ENCODE results near the gene PODXL2. TPM values are rescaled to one million over a fixed set of nuclear protein-coding genes. Genes with fewer than 3 reads are reported as not detected.

Gene PODXL2
- total and polyA plus RNA-seq, 2 experiments from 2014 or later: 18.4 to 57.6 TPM

DNA sequence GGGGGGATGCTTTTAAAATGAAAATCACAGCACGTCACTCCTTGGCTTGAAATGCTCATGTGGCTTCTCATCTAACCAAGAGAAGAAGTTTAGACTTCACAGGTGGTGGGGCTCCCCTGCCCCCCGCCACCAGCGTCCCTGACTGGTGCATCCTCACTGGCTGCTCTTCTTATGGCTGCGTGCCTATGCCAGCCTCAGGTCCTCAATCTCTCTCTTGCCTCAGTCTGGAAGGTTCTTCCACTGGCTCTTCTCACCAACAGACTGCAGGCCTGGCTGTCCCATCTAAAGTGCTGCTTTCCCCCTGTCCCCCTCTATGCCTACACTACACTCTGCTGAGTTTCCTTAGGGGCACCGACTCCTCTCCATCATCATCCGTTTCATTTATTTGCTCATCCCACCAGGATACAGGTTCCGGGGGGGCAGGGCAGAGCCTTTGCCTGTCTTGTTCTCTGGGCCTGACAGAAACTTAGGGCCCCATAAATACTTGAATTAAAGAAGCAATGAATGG is 64.4 kb downstream of the PODXL2 start:
- Histone ChIP-seq H2AFZ (no peak overlapping the region), H3F3A (replicated peaks; ENCODE audit: low read depth) (no peaks in the 10 kb centered on the region), H4K20me1 (replicated peaks; ENCODE audit: insufficient read depth) (no peaks in the 10 kb centered on the region), H3K4me3 (no peak overlapping the region), H3K79me2 (replicated peaks; ENCODE audit: insufficient read depth) (no peaks in the 10 kb centered on the region), H3K9me2 (ENCODE audit: insufficient read depth) (no peaks in the 10 kb centered on the region), H3K36me3 (ENCODE audit: insufficient read depth) (no peaks in the 10 kb centered on the region), H3K27me3 (ENCODE audit: insufficient read depth) (no peaks in the 10 kb centered on the region), H3K4me1 (ENCODE audit: insufficient read depth) (0 out of 2 replicates have a peak, but pooled peaks cover 5% of the 10 kb centered on the region), H3K4me2 (no peak overlapping the region), H3K27ac (ENCODE audit: low read depth) (no peak overlapping the region)
- Mint-ChIP-seq H3K4me1 (peaks cover 26% of the 10 kb centered on the region), H3K27ac (no peak overlapping the region), H3K4me3 (no peak overlapping the region; the same call in 2 of the 3 replicates), H3K36me3 (ENCODE audit: low read depth) (no peaks in the 10 kb centered on the region), H3K9me3 (no peaks in the 10 kb centered on the region), H3K27me3 (ENCODE audit: insufficient read depth, low read depth, poor library complexity) (peaks cover 15% of the 10 kb centered on the region)
- TF ChIP-seq, protein P1, sequence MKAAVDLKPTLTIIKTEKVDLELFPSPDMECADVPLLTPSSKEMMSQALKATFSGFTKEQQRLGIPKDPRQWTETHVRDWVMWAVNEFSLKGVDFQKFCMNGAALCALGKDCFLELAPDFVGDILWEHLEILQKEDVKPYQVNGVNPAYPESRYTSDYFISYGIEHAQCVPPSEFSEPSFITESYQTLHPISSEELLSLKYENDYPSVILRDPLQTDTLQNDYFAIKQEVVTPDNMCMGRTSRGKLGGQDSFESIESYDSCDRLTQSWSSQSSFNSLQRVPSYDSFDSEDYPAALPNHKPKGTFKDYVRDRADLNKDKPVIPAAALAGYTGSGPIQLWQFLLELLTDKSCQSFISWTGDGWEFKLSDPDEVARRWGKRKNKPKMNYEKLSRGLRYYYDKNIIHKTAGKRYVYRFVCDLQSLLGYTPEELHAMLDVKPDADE (IDR thresholded peaks at IDR 0.05): no peak
- TF ChIP-seq CREB1 (CRISPR knock-in tag; IDR thresholded peaks at IDR 0.05; ENCODE audit: low read depth): no peak
- TF ChIP-seq JUNB (IDR thresholded peaks at IDR 0.05; ENCODE audit: unreplicated experiment): no peak
- TF ChIP-seq EZH2phosphoT487 (IDR thresholded peaks at IDR 0.05; ENCODE audit: unreplicated experiment): no peak
- TF ChIP-seq STAT1 (IDR thresholded peaks at IDR 0.05; ENCODE audit: unreplicated experiment): no peak
- no peak for TF ChIP-seq EZH2 (IDR thresholded peaks at IDR 0.05; ENCODE audit: low read depth, unreplicated experiment)
- TF ChIP-seq ZNF331 (CRISPR knock-in tag; IDR thresholded peaks at IDR 0.05; ENCODE audit: low read depth): no peak
- TF ChIP-seq POLR2AphosphoS5 (IDR thresholded peaks at IDR 0.05; ENCODE audit: low read depth): no peak
- no peak for ATAC-seq
- DNase-seq (ENCODE audit: low spot score): no peak

DNA sequence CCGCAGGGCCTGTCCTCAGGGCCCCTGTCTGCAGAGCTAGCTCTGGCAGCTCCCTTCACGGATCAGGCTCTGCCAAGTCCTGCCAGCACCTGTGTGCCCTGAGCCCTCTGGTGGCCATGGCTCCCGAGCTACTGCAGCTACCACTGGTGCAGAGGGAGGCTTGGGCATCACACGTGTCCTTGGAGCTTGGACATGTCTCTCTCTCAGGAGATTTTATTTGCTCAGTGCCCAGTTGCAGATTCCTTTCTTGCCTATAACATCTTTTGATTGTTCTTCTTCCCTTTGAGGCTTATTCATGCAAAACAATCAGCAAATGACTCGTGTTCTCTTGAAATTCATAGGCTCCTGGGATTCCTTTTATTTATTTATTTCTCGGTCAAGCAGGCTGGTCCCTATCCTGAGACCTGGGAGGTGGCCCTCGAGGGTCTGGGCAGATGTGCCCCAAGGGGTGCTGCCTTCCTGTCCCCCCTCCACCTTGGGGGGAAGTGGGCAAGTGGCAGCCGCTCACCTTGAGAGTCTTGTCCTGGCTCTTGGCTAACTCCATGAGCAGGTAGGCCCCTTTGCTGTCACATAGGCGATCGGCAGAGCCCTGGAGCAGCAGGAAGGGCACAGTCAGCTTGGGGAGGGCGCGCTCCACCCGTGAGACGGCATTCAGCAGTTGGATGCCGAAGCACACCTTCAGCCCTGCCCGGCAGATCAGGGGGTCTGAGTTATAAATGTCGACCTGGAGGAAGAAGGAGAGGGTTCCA is 65.7 kb downstream of the PODXL2 start:
- no peaks in the 10 kb centered on the region for H3K9me3 Mint-ChIP-seq
- ATAC-seq: peak; percentile 30
- Histone ChIP-seq H3K4me3 (no peak overlapping the region), H3K4me2 (no peak overlapping the region), H4K20me1 (replicated peaks; ENCODE audit: insufficient read depth) (no peaks in the 10 kb centered on the region), H3K27ac (ENCODE audit: low read depth) (no peak overlapping the region), H3K36me3 (ENCODE audit: insufficient read depth) (no peaks in the 10 kb centered on the region), H3K4me1 (ENCODE audit: insufficient read depth) (0 out of 2 replicates have a peak, but pooled peaks cover 5% of the 10 kb centered on the region), H3K79me2 (replicated peaks; ENCODE audit: insufficient read depth) (no peaks in the 10 kb centered on the region), H3K27me3 (ENCODE audit: insufficient read depth) (no peaks in the 10 kb centered on the region), H2AFZ (peak overlapping the region; percentile 6; the same call in 1 of the 2 replicates), H3F3A (replicated peaks; ENCODE audit: low read depth) (no peaks in the 10 kb centered on the region), H3K9me2 (ENCODE audit: insufficient read depth) (no peaks in the 10 kb centered on the region)
- no peak overlapping the region for H3K4me3 Mint-ChIP-seq
- no peaks in the 10 kb centered on the region for H3K36me3 Mint-ChIP-seq (ENCODE audit: low read depth)
- H3K27me3 Mint-ChIP-seq (ENCODE audit: insufficient read depth, low read depth, poor library complexity): peaks cover 11% of the 10 kb centered on the region
- no peak overlapping the region for H3K27ac Mint-ChIP-seq
- TF ChIP-seq STAT1 (IDR thresholded peaks at IDR 0.05; ENCODE audit: unreplicated experiment): no peak
- TF ChIP-seq, protein P2, sequence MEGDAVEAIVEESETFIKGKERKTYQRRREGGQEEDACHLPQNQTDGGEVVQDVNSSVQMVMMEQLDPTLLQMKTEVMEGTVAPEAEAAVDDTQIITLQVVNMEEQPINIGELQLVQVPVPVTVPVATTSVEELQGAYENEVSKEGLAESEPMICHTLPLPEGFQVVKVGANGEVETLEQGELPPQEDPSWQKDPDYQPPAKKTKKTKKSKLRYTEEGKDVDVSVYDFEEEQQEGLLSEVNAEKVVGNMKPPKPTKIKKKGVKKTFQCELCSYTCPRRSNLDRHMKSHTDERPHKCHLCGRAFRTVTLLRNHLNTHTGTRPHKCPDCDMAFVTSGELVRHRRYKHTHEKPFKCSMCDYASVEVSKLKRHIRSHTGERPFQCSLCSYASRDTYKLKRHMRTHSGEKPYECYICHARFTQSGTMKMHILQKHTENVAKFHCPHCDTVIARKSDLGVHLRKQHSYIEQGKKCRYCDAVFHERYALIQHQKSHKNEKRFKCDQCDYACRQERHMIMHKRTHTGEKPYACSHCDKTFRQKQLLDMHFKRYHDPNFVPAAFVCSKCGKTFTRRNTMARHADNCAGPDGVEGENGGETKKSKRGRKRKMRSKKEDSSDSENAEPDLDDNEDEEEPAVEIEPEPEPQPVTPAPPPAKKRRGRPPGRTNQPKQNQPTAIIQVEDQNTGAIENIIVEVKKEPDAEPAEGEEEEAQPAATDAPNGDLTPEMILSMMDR (conservative IDR thresholded peaks at IDR 0.05; ENCODE audit: low read depth in 2 of 2): peak; percentile 48 to 67
- DNase-seq (ENCODE audit: low spot score): peak; percentile 71
- peaks cover 16% of the 10 kb centered on the region for H3K4me1 Mint-ChIP-seq
